ENCODE data around the gene FREY1. TPM values are rescaled to one million over a fixed set of nuclear protein-coding genes. Genes with fewer than 3 reads are reported as not detected.

Gene FREY1
- total RNA-seq, 2 experiments from 2014 or later: 5.7 to 6.0 TPM

DNA sequence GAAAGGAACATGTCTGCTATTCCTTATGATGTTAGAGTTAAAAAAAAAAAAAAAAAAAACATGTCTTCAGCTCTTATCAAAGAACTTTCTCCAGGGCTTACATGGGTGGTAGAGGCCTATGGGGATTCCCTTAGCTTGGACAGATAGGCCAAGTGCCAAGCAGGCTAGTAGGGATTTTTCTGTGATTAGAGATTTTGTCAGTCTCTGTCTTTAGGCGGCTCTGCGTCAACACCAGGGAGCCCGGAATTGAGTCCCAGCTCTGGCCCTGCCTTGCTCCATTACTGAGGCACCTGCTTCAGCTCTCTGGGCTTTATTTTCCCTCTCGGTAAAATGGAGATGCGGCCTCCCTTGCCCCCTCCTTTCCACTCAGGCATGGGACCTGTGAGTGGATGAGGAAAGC lies 46.7 kb downstream of the FREY1 start:
- CTCF ChIA-PET: interaction anchor here (0.6 to 1.3 kb wide), 2 partner anchors 23 to 89 kb away, joined by 3 to 5 read pairs; no protein-coding TSS in a partner anchor
- H3K4me1 Mint-ChIP-seq (ENCODE audit: low read depth): no peaks in the 10 kb centered on the region

DNA sequence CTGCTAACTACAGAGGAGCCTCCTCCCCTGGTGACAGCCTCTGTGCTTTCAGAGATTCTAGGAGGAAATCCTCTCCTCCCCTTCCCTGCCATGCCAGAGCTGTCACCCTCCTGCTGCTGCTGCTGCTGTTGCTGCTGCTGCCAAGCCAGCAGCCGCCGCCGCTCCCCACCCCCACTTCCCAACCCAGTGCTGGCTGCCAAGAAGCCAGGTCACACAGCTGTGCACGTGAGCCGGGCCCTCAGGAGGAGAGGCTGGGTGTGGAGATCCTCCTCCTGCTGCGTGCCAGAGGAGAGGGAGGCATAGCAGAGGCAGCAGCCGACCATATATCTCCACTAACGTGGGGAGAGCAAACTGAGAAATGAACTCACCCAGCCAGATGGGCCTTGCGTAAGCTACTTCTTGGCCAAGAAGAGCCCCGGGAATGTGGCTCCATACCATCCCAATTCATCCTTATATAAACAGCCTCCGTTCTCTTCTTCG lies 47.4 kb downstream of the FREY1 start:
- Mint-ChIP-seq H3K27ac (no peak overlapping the region), H3K4me1 (ENCODE audit: low read depth) (no peaks in the 10 kb centered on the region), H3K4me3 (no peak overlapping the region), H3K9me3 (no peaks in the 10 kb centered on the region), H3K27me3 (no peaks in the 10 kb centered on the region), H3K36me3 (ENCODE audit: low read depth) (peaks cover 92% of the 10 kb centered on the region)
- ChIA-PET CTCF (interaction anchor here (1.3 kb wide), 1 partner anchor 88 kb away, joined by 5 read pairs; no protein-coding TSS in a partner anchor), POLR2A (no interaction called here)
- ATAC-seq (ENCODE audit: poor library complexity) (no peak), DNase-seq (no peak)
- TF ChIP-seq, protein P1, sequence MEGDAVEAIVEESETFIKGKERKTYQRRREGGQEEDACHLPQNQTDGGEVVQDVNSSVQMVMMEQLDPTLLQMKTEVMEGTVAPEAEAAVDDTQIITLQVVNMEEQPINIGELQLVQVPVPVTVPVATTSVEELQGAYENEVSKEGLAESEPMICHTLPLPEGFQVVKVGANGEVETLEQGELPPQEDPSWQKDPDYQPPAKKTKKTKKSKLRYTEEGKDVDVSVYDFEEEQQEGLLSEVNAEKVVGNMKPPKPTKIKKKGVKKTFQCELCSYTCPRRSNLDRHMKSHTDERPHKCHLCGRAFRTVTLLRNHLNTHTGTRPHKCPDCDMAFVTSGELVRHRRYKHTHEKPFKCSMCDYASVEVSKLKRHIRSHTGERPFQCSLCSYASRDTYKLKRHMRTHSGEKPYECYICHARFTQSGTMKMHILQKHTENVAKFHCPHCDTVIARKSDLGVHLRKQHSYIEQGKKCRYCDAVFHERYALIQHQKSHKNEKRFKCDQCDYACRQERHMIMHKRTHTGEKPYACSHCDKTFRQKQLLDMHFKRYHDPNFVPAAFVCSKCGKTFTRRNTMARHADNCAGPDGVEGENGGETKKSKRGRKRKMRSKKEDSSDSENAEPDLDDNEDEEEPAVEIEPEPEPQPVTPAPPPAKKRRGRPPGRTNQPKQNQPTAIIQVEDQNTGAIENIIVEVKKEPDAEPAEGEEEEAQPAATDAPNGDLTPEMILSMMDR (IDR thresholded peaks at IDR 0.05): no peak
- Histone ChIP-seq H3K9me3 (ENCODE audit: control insufficient read depth in 1 of 2, insufficient read depth in 1 of 2, low read length in 2 of 2) (no peaks in the 10 kb centered on the region), H3K36me3 (ENCODE audit: insufficient read depth, low read length) (peaks cover 89% of the 10 kb centered on the region), H3K27ac (ENCODE audit: low read depth in 1 of 2, low read length in 2 of 2) (no peak overlapping the region), H3K4me1 (ENCODE audit: insufficient read depth, low read length) (no peaks in the 10 kb centered on the region), H3K4me3 (ENCODE audit: low read length) (no peak overlapping the region), H3K27me3 (ENCODE audit: control insufficient read depth in 1 of 2, insufficient read depth in 2 of 2, low read length in 2 of 2) (no peaks in the 10 kb centered on the region)
- intact Hi-C loops (cut with DNase I, micrococcal nuclease): no loop called here

More for the DNA sequence above, 46.7 kb downstream of the FREY1 start:
- H3K27ac ChIP-seq (ENCODE audit: low read depth in 1 of 2, low read length in 2 of 2): no peak overlapping the region
- H3K9me3 ChIP-seq (ENCODE audit: control insufficient read depth in 1 of 2, insufficient read depth in 1 of 2, low read length in 2 of 2): no peaks in the 10 kb centered on the region
- H3K36me3 ChIP-seq (ENCODE audit: insufficient read depth, low read length): peaks cover 93% of the 10 kb centered on the region
- Mint-ChIP-seq H3K27me3 (no peaks in the 10 kb centered on the region), H3K4me3 (no peak overlapping the region), H3K36me3 (ENCODE audit: low read depth) (peaks cover 94% of the 10 kb centered on the region), H3K9me3 (no peaks in the 10 kb centered on the region), H3K27ac (no peak overlapping the region)
- DNase-seq: no peak
- H3K27me3 ChIP-seq (ENCODE audit: control insufficient read depth in 1 of 2, insufficient read depth in 2 of 2, low read length in 2 of 2): no peaks in the 10 kb centered on the region
- H3K4me3 ChIP-seq (ENCODE audit: low read length): no peak overlapping the region
- ATAC-seq (ENCODE audit: poor library complexity): no peak
- intact Hi-C loops (cut with DNase I, micrococcal nuclease): no loop called here
- no peaks in the 10 kb centered on the region for H3K4me1 ChIP-seq (ENCODE audit: insufficient read depth, low read length)
- TF ChIP-seq, protein P1 (IDR thresholded peaks at IDR 0.05): no peak
- POLR2A ChIA-PET: interaction anchor here (0.6 kb wide), 1 partner anchor 527 kb away, joined by 3 read pairs; no protein-coding TSS in a partner anchor

DNA sequence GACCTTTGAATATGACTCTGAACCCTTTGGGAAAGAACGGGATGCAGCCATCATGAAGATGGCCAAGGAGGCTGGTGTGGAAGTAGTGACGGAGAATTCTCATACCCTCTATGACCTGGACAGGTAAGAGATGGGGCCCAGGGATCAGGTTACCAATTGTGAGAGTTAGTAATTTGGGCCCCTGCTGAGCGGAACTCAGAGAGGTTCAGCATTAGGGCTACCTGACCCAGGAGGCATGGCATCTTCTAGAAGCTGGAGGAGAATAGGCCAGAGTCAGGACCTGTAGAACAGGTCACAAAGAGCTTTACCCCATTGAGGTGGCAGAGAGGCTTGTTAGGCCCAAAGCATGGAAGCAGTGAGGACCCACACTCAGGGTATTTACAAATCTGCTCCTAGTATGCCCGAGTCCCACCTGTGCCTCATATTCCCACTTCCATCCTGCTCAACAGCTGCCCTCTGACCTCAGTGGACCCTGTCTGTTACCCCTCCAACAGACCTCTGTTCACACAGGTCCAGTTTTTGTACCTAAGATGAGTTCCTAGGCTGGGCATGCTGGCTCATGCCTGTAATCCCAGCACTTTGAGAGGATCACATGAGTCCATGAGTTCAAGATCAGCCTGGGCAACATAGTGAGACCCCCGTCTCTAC lies 48.2 kb downstream of the FREY1 start:
- ChIA-PET CTCF (no interaction called here), POLR2A (no interaction called here)
- no peaks in the 10 kb centered on the region for H3K9me3 ChIP-seq (ENCODE audit: control insufficient read depth in 1 of 2, insufficient read depth in 1 of 2, low read length in 2 of 2)
- H3K27me3 ChIP-seq (ENCODE audit: control insufficient read depth in 1 of 2, insufficient read depth in 2 of 2, low read length in 2 of 2): no peaks in the 10 kb centered on the region
- Mint-ChIP-seq H3K36me3 (ENCODE audit: low read depth) (peaks cover 88% of the 10 kb centered on the region), H3K4me3 (no peak overlapping the region), H3K27ac (no peak overlapping the region), H3K27me3 (no peaks in the 10 kb centered on the region), H3K9me3 (no peaks in the 10 kb centered on the region), H3K4me1 (ENCODE audit: low read depth) (no peaks in the 10 kb centered on the region)
- TF ChIP-seq, protein P1 (IDR thresholded peaks at IDR 0.05): no peak
- no peak overlapping the region for H3K27ac ChIP-seq (ENCODE audit: low read depth in 1 of 2, low read length in 2 of 2)
- intact Hi-C loops (cut with DNase I, micrococcal nuclease): no loop called here
- peaks cover 2% of the 10 kb centered on the region for H3K4me1 ChIP-seq (ENCODE audit: insufficient read depth, low read length)
- ATAC-seq (ENCODE audit: poor library complexity): no peak
- no peak for DNase-seq
- no peak overlapping the region for H3K4me3 ChIP-seq (ENCODE audit: low read length)
- peaks cover 83% of the 10 kb centered on the region for H3K36me3 ChIP-seq (ENCODE audit: insufficient read depth, low read length)

Data from CD4-positive, alpha-beta T cell (primary cell).